HEK293 (cell line): ENCODE measurements around the gene ADAM33.

Experiments
- CTCF ChIA-PET: fragments of 350-600 bp; formaldehyde crosslinking; extraction: SDS; loops from one replicate; lab custom pipeline; 2021; ENCODE audit warnings: antibody characterized with exemption; lab: Yijun Ruan, JAX
- POLR2A ChIA-PET: fragments of 300-600 bp; formaldehyde crosslinking; extraction: SDS; loops from one replicate; lab custom pipeline; 2020; ENCODE audit warnings: antibody characterized with exemption, inconsistent platforms; lab: Yijun Ruan, JAX
- H3K27ac ChIP-seq: fragments of 200-500 bp; sonication (Bioruptor generic); 2 replicates; pipeline ENCODE4 v1.5.1; 2014; ENCODE audit warnings: low read depth, low read length, control low read depth, inconsistent platforms; ENCODE audit errors: extremely low read depth
- H3K36me3 ChIP-seq, 2 experiments: fragments of 200-500 bp in 1 of 2; sonication (Bioruptor generic) in 1 of 2; 1 replicate in 1 of 2; 2 replicates in 1 of 2; pipeline ENCODE4 v1.5.1; 2014 to 2017; ENCODE audit warnings: inconsistent platforms in 2 of 2, low read length in 2 of 2; ENCODE audit not compliant: control insufficient read depth in 2 of 2, insufficient read depth in 1 of 2
- H3K4me1 ChIP-seq: fragments of 200-500 bp; sonication (Bioruptor generic); 2 replicates; pipeline ENCODE4 v1.5.1; 2014; ENCODE audit warnings: mild to moderate bottlenecking, low read length, inconsistent platforms; ENCODE audit not compliant: control insufficient read depth, insufficient read depth
- H3K4me3 ChIP-seq: 2 replicates; pipeline ENCODE4 v1.5.1; 2011; ENCODE audit warnings: low read depth, mild to moderate bottlenecking, control low read depth, low read length, moderate library complexity
- H3K9me3 ChIP-seq: fragments of 200-500 bp; sonication (Bioruptor generic); 2 replicates; pipeline ENCODE4 v1.5.1; 2014; ENCODE audit warnings: low read depth, low read length, inconsistent platforms; ENCODE audit not compliant: control insufficient read depth, insufficient read depth
- KLF9 ChIP-seq: fragments of 450-650 bp; formaldehyde crosslinking; IDR thresholded peaks from 2 replicates; pipeline ENCODE4 v1.5.1; 2016; ENCODE audit warnings: missing biosample characterization, missing genetic modification characterization, low read depth
- MZF1 ChIP-seq: fragments of 450-650 bp; formaldehyde crosslinking; IDR thresholded peaks from 2 replicates; pipeline ENCODE4 v1.5.1; 2017; ENCODE audit warnings: missing biosample characterization, missing genetic modification characterization, borderline replicate concordance
- SCRT1 ChIP-seq: fragments of 450-650 bp; formaldehyde crosslinking; IDR thresholded peaks from 2 replicates; pipeline ENCODE4 v1.5.1; 2016; ENCODE audit warnings: missing biosample characterization, missing genetic modification characterization, borderline replicate concordance
- SCRT2 ChIP-seq: fragments of 450-650 bp; formaldehyde crosslinking; IDR thresholded peaks from 2 replicates; pipeline ENCODE4 v1.5.1; 2016; ENCODE audit warnings: missing biosample characterization, missing genetic modification characterization
- ZNF10 ChIP-seq: fragments of 450-650 bp; formaldehyde crosslinking; IDR thresholded peaks from 2 replicates; pipeline ENCODE4 v1.5.1; 2017; ENCODE audit warnings: missing biosample characterization, missing genetic modification characterization
- ZNF133 ChIP-seq: fragments of 450-650 bp; formaldehyde crosslinking; IDR thresholded peaks from 2 replicates; pipeline ENCODE4 v1.5.1; 2016; ENCODE audit warnings: missing biosample characterization, missing genetic modification characterization
- ZNF202 ChIP-seq: fragments of 450-650 bp; formaldehyde crosslinking; IDR thresholded peaks from 2 replicates; pipeline ENCODE4 v1.5.1; 2016; ENCODE audit warnings: missing biosample characterization, missing genetic modification characterization, borderline replicate concordance
- ZNF211 ChIP-seq: fragments of 450-650 bp; formaldehyde crosslinking; IDR thresholded peaks from 2 replicates; pipeline ENCODE4 v1.5.1; 2016; ENCODE audit warnings: low read depth, missing biosample characterization, missing genetic modification characterization
- ZNF221 ChIP-seq: fragments of 450-650 bp; formaldehyde crosslinking; IDR thresholded peaks from 2 replicates; pipeline ENCODE4 v1.5.1; 2017; ENCODE audit warnings: missing biosample characterization, missing genetic modification characterization, borderline replicate concordance
- ZNF223 ChIP-seq: fragments of 450-650 bp; formaldehyde crosslinking; IDR thresholded peaks from 2 replicates; pipeline ENCODE4 v1.5.1; 2016; ENCODE audit warnings: missing biosample characterization, missing genetic modification characterization
- ZNF23 ChIP-seq: fragments of 450-650 bp; formaldehyde crosslinking; IDR thresholded peaks from 2 replicates; pipeline ENCODE4 v1.5.1; 2016; ENCODE audit warnings: missing biosample characterization, missing genetic modification characterization, borderline replicate concordance
- ZNF510 ChIP-seq: fragments of 450-650 bp; formaldehyde crosslinking; IDR thresholded peaks from 2 replicates; pipeline ENCODE4 v1.5.1; 2018; ENCODE audit warnings: mild to moderate bottlenecking, missing genetic modification characterization, missing biosample characterization; ENCODE audit not compliant: insufficient replicate concordance
- ZNF544 ChIP-seq: fragments of 450-650 bp; formaldehyde crosslinking; IDR thresholded peaks from 2 replicates; pipeline ENCODE4 v1.5.0; 2017; ENCODE audit warnings: missing biosample characterization, missing genetic modification characterization
- ZNF704 ChIP-seq: fragments of 450-650 bp; formaldehyde crosslinking; IDR thresholded peaks from 2 replicates; pipeline ENCODE4 v1.5.1; 2016; ENCODE audit warnings: missing biosample characterization, missing genetic modification characterization
- ZNF707 ChIP-seq: fragments of 450-650 bp; formaldehyde crosslinking; IDR thresholded peaks from 2 replicates; pipeline ENCODE4 v1.5.1; 2016; ENCODE audit warnings: missing biosample characterization, missing genetic modification characterization
- ZNF776 ChIP-seq: fragments of 450-650 bp; formaldehyde crosslinking; IDR thresholded peaks from 2 replicates; pipeline ENCODE4 v1.5.0; 2017; ENCODE audit warnings: missing biosample characterization, missing genetic modification characterization, borderline replicate concordance
- ZSCAN23 ChIP-seq: fragments of 450-650 bp; formaldehyde crosslinking; IDR thresholded peaks from 2 replicates; pipeline ENCODE4 v1.5.1; 2016; ENCODE audit warnings: missing biosample characterization, missing genetic modification characterization
- TF ChIP-seq, protein P1 (sequence below): fragments of 450-650 bp; formaldehyde crosslinking; IDR thresholded peaks from 2 replicates; pipeline ENCODE4; 2016; ENCODE audit warnings: missing biosample characterization, missing genetic modification characterization
- TF ChIP-seq, protein P2 (sequence below): fragments of 450-650 bp; formaldehyde crosslinking; IDR thresholded peaks from 2 replicates; pipeline ENCODE4 v1.5.1; 2017; ENCODE audit warnings: missing biosample characterization, missing genetic modification characterization
- TF ChIP-seq, protein P3 (sequence below): fragments of 450-650 bp; formaldehyde crosslinking; IDR thresholded peaks from 2 replicates; pipeline ENCODE4 v1.5.1; 2017; ENCODE audit warnings: missing biosample characterization, missing genetic modification characterization

Gene ADAM33

GRCh38 chr20:3701061-3701998, 19.5 kb upstream of the ADAM33 start (continued):
- TF ChIP-seq ZNF707 (no peak), ZNF223 (tag by site-specific recombination) (no peak), ZNF776 (tag by site-specific recombination) (no peak)

- no peaks in the 10 kb centered on the region for H3K36me3 ChIP-seq
- no peak overlapping the region for H3K4me3 ChIP-seq
- ChIA-PET CTCF (interaction anchor here (0.7 to 4.7 kb wide), 6 partner anchors 9 to 96 kb away, joined by 3 to 40 read pairs (median 4); no protein-coding TSS in a partner anchor), POLR2A (no interaction called here)
- no peaks in the 10 kb centered on the region for H3K9me3 ChIP-seq
- no peaks in the 10 kb centered on the region for H3K4me1 ChIP-seq
- TF ChIP-seq ZNF133 (tag by site-specific recombination) (no peak), SCRT1 (tag by site-specific recombination) (peak; percentile 52; the same call in 1 of the 2 replicates), SCRT2 (tag by site-specific recombination) (peak; percentile 90)
- no peak overlapping the region for H3K27ac ChIP-seq
These were observed 17.2 kb upstream of the ADAM33 start for GRCh38 chr20:3699037-3699436.

DNA sequence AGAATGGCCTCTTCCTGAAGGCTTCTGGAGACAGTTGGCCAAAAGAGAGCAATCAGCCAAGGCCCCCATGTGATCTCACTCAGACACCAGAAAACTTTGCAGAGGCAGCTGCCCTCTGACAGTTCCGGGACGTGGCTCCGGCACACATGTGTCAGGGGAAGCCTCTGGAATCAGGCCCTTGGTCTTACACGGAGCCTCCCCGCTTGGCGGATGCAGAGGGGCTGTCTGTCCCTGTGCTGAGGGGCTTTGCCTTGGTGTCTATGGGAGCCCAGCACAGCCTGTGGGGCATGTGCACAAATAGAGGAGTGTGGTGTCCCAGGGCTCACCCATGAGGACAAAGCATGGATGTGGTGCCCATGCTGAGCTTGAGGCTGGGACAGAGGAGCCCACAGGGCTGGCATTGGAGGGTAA, 16.8 kb upstream of the ADAM33 start:
- POLR2A ChIA-PET = no interaction called here
- Histone ChIP-seq H3K4me1 (no peaks in the 10 kb centered on the region), H3K4me3 (no peak overlapping the region), H3K9me3 (no peaks in the 10 kb centered on the region), H3K27ac (no peak overlapping the region), H3K36me3 (no peaks in the 10 kb centered on the region)
- TF ChIP-seq ZNF510 (no peak), ZNF10 (tag by site-specific recombination) (no peak), ZNF202 (no peak), SCRT1 (tag by site-specific recombination) (no peak), ZNF211 (no peak), ZNF221 (tag by site-specific recombination) (no peak), ZNF544 (tag by site-specific recombination) (no peak), MZF1 (no peak)
- TF ChIP-seq, protein P1, sequence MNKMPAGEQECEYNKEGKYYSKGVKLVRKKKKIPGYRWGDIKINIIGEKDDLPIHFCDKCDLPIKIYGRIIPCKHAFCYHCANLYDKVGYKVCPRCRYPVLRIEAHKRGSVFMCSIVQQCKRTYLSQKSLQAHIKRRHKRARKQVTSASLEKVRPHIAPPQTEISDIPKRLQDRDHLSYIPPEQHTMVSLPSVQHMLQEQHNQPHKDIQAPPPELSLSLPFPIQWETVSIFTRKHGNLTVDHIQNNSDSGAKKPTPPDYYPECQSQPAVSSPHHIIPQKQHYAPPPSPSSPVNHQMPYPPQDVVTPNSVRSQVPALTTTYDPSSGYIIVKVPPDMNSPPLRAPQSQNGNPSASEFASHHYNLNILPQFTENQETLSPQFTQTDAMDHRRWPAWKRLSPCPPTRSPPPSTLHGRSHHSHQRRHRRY (tag by site-specific recombination) = no peak
- CTCF ChIA-PET = interaction anchor here (0.7 to 4.7 kb wide), 3 partner anchors 12 to 96 kb away, joined by 3 to 40 read pairs (median 4); no protein-coding TSS in a partner anchor

GRCh38 chr20:3697588-3698305, 15.9 kb upstream of the ADAM33 start:
- Histone ChIP-seq H3K4me1 (no peaks in the 10 kb centered on the region), H3K4me3 (no peak overlapping the region), H3K9me3 (no peaks in the 10 kb centered on the region), H3K36me3 (no peaks in the 10 kb centered on the region), H3K27ac (no peak overlapping the region)
- CTCF ChIA-PET = interaction anchor here (0.7 to 4.7 kb wide), 8 partner anchors 11 to 1385 kb away, joined by 3 to 40 read pairs (median 5); no protein-coding TSS in a partner anchor
- POLR2A ChIA-PET = interaction anchor here (0.6 kb wide), 1 partner anchor 83 kb away, joined by 3 read pairs; no protein-coding TSS in a partner anchor
- no peak for TF ChIP-seq ZSCAN23 (tag by site-specific recombination)
- TF ChIP-seq ZNF704 (tag by site-specific recombination) = no peak
- TF ChIP-seq ZNF510 = no peak
- TF ChIP-seq, protein P2, sequence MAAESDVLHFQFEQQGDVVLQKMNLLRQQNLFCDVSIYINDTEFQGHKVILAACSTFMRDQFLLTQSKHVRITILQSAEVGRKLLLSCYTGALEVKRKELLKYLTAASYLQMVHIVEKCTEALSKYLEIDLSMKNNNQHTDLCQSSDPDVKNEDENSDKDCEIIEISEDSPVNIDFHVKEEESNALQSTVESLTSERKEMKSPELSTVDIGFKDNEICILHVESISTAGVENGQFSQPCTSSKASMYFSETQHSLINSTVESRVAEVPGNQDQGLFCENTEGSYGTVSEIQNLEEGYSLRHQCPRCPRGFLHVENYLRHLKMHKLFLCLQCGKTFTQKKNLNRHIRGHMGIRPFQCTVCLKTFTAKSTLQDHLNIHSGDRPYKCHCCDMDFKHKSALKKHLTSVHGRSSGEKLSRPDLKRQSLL (tag by site-specific recombination) = no peak
- TF ChIP-seq, protein P3, sequence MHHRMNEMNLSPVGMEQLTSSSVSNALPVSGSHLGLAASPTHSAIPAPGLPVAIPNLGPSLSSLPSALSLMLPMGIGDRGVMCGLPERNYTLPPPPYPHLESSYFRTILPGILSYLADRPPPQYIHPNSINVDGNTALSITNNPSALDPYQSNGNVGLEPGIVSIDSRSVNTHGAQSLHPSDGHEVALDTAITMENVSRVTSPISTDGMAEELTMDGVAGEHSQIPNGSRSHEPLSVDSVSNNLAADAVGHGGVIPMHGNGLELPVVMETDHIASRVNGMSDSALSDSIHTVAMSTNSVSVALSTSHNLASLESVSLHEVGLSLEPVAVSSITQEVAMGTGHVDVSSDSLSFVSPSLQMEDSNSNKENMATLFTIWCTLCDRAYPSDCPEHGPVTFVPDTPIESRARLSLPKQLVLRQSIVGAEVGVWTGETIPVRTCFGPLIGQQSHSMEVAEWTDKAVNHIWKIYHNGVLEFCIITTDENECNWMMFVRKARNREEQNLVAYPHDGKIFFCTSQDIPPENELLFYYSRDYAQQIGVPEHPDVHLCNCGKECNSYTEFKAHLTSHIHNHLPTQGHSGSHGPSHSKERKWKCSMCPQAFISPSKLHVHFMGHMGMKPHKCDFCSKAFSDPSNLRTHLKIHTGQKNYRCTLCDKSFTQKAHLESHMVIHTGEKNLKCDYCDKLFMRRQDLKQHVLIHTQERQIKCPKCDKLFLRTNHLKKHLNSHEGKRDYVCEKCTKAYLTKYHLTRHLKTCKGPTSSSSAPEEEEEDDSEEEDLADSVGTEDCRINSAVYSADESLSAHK (tag by site-specific recombination) = no peak
- no peak for TF ChIP-seq ZNF23 (tag by site-specific recombination)
- no peak for TF ChIP-seq KLF9 (tag by site-specific recombination)
